GM21723 (cell line): Measurements from ENCODE around the gene PGA5.

ENCODE experiments used
- ATAC-seq: cut with Tn5 transposase; IDR thresholded peaks from one replicate; pipeline ENCODE4 v1.9.1; 2021; ENCODE audit warnings: mild to moderate bottlenecking, moderate library complexity; ENCODE audit not compliant: unreplicated experiment

Gene PGA5

GRCh38 chr11:61293867-61294716, 53.1 kb downstream of the PGA5 start:
- ATAC-seq = peak; percentile 37

DNA sequence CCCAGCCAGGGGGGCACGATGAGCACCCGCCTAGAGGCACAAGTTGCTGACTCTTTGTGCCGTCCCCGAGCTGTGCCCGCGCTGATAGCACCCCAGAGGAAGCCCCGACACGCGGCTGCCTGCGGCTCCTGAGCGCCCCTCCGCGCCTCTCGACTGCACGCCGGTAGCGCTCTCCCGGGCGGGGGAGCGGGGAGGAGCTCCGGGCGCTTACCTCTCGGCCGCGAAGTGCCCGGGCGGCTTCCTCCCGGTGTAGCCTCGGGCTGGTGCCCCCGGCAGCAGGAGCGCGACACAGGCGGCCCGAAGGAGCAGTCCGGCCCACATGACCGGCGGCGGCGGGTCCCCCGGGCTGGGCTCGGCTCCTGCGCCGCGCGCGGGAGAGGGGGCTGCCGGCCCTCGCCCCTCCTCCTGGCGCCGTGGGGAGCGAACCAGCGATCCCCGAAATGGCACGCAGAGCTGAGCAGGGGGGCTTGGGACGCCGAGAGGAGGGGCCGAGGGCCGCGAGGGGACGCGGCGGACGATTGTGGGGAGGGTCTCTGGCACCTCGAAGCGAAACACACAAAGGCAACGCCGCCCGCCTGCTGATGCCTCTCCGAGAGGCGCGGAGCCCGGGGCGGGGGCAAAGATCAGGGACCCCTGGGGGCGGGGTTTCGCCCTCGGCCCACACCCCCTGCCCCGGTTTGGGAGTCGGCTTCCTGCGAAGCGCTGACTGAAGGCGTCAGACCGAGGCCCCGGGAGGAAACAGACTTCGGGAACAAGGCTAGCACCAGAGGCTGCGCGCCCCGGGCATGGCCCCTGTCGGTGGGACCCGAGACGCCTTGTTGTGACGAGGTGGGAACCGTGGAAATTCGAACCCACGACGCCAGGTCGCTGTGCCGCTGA, 54.0 kb downstream of the PGA5 start, which contains the start of gene VWCE:
VWCE (minus strand) TSS at position 600 of the 879 bp plus-strand sequence; CDS start at position 321, 279 bp downstream.
- ATAC-seq = peak; percentile 82

DNA sequence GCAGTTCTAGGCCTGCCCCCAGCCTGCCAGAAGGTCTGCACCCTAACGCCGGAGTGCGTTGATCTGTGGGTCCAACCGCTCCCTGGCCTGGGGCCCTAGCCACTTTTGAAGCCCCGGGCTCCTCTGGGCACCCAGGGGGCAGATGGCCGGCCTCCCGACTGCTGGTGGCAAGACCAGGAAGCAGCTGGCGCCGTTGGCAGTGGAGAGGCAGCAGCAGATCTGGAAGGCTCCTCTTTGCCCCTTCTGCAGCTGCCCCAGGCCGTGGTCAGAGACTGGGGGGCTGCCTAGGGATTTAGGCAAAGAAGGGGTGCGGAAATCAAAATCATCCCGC, 54.6 kb downstream of the PGA5 start:
- no peak for ATAC-seq

DNA sequence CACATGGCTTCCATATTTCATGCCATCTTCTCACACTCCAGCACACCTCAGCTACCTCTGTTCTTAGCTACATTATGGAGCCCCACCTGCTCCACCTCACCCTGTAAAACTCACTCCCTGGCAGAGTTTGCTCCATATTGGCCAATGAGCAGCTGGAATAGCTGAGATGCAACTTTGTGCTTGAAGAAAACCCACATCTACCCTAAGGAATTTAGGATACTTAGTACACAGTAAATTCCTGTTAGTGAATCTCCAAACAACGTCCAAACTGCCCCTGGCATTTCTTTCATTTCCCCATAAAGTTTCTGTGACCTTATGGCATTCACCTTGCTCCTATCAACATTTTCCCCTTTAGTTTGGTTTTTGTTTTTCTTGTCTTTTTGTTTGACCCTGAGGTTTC, 56.4 kb downstream of the PGA5 start:
- ATAC-seq = no peak

DNA sequence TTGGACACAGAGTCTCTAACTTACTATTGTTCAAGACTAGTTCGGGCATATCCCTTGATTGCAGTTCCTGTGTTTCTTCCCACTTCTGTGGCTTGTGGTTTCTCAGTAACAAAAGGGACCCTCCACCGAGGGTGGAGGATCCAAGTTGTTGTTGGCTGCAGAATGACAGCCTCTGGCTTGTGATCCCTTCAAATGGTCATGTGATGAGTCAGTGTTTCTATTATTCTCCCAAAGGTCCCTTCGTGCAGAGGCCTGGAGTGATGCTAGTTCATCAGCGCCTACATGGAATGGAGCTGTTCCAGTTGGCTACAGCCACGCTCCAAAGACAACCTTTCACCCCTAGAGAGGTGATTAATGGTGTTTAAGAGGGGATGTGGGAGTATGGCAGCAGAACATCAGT, 56.8 kb downstream of the PGA5 start:
- no peak for ATAC-seq

DNA sequence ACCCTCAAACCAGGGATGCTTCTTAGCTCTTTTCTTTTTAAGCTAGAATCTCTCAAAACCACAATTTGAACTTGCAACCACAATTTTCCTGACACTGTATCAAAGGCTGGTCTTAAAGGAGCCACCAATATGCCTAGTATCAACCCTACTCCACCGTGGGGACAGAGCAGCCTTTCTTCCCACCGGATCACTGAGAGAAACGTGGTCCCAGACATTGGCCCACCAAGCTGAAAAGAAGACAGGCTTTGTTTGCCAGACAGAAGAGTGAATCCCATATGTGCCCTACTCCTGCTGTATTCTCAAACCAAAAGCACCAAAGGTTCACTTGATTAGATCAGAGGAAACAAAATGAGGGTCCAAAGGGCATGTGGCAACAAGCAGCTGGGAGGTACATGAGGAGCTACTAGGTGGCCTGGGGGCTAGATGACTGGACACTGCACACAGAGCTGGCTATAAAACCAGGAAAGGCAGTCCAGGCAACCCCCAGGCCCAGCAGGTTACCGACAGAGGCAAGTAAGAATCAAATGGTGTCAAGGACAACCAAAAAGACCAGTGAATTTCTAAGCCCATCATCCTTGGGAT, 57.8 kb downstream of the PGA5 start:
- no peak for ATAC-seq
